Activated T-cell treated with anti-CD3 and anti-CD28 coated beads, Interleukin-2, amount 50 U/mL, for 4 hours (primary cell): ENCODE data around the gene JAZF1. TPM values are rescaled to one million over a fixed set of nuclear protein-coding genes. Genes with fewer than 3 reads are reported as not detected.

Source experiments
- ATAC-seq, 2 donors: fragments of 200-7000 bp; cut with Tn5 transposase; one replicate each; pipeline ENCODE4 v1.10.0; 2021
- DNase-seq: peaks from one replicate; pipeline ENCODE4 v3.0.0-alpha.2; 2020
- H3K27me3 Mint-ChIP-seq: one replicate; pipeline ENCODE4 v1.8.0; 2021; ENCODE audit warnings: low read depth, mixed read lengths
- H3K36me3 Mint-ChIP-seq: one replicate; pipeline ENCODE4 v1.8.0; 2022; ENCODE audit warnings: mixed read lengths; ENCODE audit not compliant: insufficient read depth
- H3K4me1 Mint-ChIP-seq: one replicate; pipeline ENCODE4 v1.8.0; 2021; ENCODE audit warnings: low read depth, mixed read lengths
- H3K4me3 Mint-ChIP-seq: one replicate; pipeline ENCODE4 v1.8.0; 2021; ENCODE audit warnings: mild to moderate bottlenecking, moderate library complexity, mixed read lengths
- H3K9me3 Mint-ChIP-seq: one replicate; pipeline ENCODE4 v1.8.0; 2021; ENCODE audit warnings: mixed read lengths
- total RNA-seq, 3 donors: library from RNA; stranded (reverse); gene quantifications; one replicate each; pipeline ENCODE4 v1.2.1, GENCODE V29; 2021

Gene JAZF1
- total RNA-seq, 3 donors from 2014 or later: 14.9 to 19.3 (median 19.0) TPM

DNA sequence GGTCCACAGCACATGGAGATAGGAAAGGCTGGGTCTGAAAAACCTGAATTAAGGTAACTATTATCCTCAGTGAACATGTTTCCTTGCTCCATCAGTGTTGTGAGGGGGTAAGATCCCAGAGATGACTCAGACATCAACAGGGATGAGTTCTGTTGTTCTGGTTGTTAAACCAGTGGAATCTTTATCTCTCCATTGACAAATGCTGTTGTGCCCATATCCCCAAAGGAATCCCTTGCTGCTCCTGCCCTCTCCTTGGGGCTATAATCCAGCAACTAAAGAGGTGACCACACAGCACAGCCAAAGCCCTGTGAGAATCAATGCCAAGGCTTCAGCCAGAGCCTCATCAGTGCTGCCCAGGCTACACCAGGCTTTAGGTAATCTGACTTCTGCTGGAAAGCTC is 113.4 kb downstream of the JAZF1 start:
- Mint-ChIP-seq H3K9me3 (no peaks in the 10 kb centered on the region), H3K27me3 (peaks cover 1% of the 10 kb centered on the region), H3K36me3 (peaks cover 9% of the 10 kb centered on the region), H3K4me3 (no peak overlapping the region), H3K4me1 (peaks cover 5% of the 10 kb centered on the region)
- ATAC-seq (no peak), DNase-seq (no peak)

DNA sequence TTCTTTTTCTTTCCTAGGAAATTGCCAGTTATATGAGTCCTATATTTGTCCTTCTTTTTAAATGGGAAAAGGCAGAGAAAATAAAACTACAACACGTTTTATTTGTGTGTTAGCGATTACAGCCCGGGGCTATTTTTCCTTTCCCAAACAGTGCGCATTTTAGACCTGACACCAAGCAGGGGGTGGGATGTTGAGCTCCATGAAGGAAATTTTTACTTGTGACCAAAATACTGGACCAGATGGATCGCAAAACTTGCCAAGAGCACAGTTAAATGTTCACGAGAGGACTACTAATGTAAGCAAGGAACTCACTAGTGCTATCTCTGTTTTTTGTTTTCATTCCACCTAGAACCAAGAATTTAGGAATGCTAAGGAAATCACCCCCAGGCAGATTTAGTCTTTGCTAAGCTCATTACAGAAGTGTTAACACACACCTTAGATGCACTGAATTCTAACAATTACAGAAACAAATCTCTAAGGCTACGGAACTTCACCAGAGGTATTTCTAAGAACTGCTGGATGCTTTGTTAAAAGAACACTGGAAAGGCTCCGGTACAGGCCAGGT is 114.8 kb downstream of the JAZF1 start:
- peaks cover 5% of the 10 kb centered on the region for H3K4me1 Mint-ChIP-seq

DNA sequence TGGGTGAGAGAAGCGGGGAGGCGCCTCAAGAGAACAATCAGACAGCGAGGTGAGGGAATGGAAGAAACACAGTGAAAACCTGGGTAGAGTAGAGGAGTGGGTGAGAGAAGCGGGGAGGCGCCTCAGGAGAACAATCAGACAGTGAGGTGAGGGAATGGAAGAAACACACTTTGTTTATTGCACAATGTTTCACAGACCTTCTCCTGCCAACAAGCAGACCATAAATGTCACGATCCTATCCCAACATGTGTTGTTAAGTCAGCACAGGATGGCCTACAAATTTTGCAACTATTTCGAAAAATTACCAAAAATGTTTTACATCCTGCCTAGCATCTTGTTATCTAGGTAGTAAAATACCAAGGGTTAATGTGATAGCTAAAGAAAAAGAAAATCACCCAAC is 115.3 kb downstream of the JAZF1 start:
- Mint-ChIP-seq H3K4me1 (peaks cover 5% of the 10 kb centered on the region), H3K36me3 (peaks cover 2% of the 10 kb centered on the region), H3K9me3 (no peaks in the 10 kb centered on the region), H3K4me3 (no peak overlapping the region), H3K27me3 (peaks cover 1% of the 10 kb centered on the region)
- no peak for ATAC-seq
- DNase-seq: no peak

More for the DNA sequence above, 114.8 kb downstream of the JAZF1 start:
- Mint-ChIP-seq H3K36me3 (peaks cover 7% of the 10 kb centered on the region), H3K9me3 (no peaks in the 10 kb centered on the region), H3K27me3 (peaks cover 1% of the 10 kb centered on the region), H3K4me3 (no peak overlapping the region)
- DNase-seq (no peak), ATAC-seq (no peak)

DNA sequence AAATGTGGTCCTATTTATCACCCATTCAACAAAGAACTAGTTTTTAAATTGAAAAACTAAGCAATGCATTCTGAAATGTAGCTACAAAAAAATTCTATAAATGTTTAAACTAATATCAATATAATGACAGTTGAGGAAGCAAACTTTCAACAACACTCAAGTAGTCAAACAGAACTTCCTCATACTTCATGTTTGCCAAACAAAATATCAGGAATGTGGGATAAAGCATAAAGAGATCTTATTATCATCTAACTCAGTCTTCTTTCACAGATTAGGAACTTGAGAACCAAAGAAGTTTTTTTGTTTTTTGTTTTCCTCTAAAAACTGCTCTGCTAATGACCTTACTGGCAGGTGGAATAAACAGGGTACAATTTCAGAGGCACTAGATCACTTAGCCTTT is 116.2 kb downstream of the JAZF1 start:
- ATAC-seq: no peak
- H3K36me3 Mint-ChIP-seq: peaks cover 2% of the 10 kb centered on the region
- H3K27me3 Mint-ChIP-seq: no peaks in the 10 kb centered on the region
- peaks cover 3% of the 10 kb centered on the region for H3K9me3 Mint-ChIP-seq
- DNase-seq: no peak
- H3K4me1 Mint-ChIP-seq: peaks cover 5% of the 10 kb centered on the region
- H3K4me3 Mint-ChIP-seq: no peak overlapping the region

DNA sequence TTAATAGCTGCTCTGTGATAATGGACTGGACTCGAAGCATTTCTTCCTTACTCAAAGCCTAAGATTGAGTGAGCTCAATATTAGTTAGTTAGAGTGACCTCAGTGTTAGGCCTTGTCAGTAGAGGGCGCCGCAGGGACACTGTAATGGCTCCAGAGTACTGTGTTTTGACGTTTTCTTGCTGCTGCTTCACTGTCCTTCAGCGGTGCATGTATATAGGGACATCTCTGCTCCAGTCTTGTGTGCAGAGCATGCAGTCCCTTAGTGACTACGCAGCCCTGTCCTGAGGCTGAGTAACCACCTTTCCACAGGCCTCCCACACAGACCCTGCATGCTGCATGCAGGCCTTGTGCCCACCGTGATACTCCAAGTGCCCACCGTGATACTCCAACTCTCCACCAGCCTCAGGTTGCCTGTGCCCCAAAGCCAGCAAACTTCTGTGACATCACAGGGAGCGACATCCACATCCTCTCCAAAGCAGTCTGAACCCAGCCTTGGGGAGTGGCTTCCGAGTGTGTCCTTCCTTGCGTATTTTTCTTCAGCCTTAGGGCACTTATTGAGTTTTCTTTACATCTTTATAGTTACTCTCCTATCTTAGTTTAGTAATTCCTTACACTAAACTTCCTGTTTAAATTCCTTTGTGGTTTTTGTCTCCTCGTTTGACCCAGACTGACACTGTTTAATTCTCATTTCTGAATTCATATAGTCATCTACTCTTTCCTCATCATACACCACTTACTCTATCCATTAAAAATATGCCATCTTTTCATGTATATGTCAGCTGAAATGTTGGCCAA is 118.2 kb downstream of the JAZF1 start:
- Mint-ChIP-seq H3K9me3 (peaks cover 3% of the 10 kb centered on the region), H3K4me1 (peaks cover 5% of the 10 kb centered on the region), H3K36me3 (peaks cover 2% of the 10 kb centered on the region), H3K4me3 (no peak overlapping the region), H3K27me3 (no peaks in the 10 kb centered on the region)
- peak; percentile 8 for DNase-seq
- peak; percentile 41 to 51 for ATAC-seq

DNA sequence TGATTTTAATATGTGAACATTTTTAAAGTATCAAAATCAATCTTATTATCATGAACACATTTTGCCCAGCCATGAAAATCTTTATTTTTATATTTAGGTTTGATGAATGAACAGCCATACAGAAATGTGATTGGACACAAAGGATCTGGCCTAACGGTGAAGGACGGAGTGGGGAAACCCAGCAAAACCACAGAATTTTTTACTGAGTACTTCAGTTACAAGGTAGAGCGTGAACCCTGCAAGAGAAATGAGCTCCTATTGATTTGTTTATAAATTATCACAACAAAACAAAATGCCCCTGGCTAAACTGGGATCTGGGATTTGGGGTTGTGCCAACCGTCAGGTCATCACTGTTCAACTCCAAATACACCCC is 118.8 kb downstream of the JAZF1 start:
- H3K4me1 Mint-ChIP-seq: peaks cover 5% of the 10 kb centered on the region
- H3K4me3 Mint-ChIP-seq: no peak overlapping the region
- DNase-seq: no peak

DNA sequence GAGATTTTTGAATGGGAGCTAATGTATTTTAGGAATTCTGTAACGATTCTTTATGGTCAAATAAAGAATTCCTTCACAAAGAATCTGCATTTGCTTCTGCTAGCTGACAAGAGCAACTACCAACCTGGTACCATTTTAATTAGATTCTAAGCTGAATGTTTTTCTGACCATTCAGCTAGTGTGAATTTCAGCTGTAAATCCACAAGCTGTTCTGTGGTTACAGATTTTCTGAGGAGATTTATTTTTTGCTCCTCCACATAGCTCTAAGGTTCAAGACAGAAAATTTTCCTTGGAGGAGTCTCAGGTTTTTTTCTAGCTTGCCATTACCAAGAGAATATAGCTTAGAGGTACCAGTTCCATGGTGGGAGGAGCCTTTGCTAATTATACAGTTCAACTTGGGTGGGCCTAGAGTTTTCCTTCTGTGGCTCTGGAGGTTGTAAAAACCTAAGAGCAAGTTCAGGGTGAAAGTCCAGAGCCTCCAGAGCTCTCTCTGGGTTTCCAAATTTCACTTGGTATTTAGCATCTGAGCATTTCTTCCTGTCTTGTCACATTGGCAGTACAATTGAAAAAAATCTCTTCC is 120.1 kb downstream of the JAZF1 start:
- H3K9me3 Mint-ChIP-seq: peaks cover 3% of the 10 kb centered on the region

More for the DNA sequence above, 118.8 kb downstream of the JAZF1 start:
- peaks cover 2% of the 10 kb centered on the region for H3K36me3 Mint-ChIP-seq
- no peak for ATAC-seq
- peaks cover 3% of the 10 kb centered on the region for H3K9me3 Mint-ChIP-seq
- no peaks in the 10 kb centered on the region for H3K27me3 Mint-ChIP-seq

DNA sequence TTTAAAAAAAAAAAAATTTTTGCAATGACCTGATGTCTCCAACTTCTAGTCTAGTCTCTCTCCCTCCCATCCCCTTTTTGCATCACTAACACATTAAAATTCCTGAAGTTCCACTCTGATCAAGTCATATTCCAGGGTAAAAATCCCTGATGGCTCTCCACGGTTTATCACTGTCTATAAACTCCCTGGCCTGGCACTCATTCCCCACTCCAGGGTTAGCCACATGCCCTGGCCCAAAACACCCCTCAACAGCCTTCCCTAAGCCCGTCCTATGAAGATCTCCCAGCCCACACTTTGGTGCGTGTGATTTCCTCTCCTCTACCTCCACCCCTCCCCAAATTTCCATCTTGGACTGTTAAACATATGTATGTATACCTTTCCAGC is 125.4 kb downstream of the JAZF1 start:
- DNase-seq (no peak), ATAC-seq (no peak)
- Mint-ChIP-seq H3K27me3 (no peaks in the 10 kb centered on the region), H3K4me3 (no peak overlapping the region), H3K36me3 (peaks cover 9% of the 10 kb centered on the region), H3K9me3 (peaks cover 3% of the 10 kb centered on the region), H3K4me1 (peaks cover 18% of the 10 kb centered on the region)

More for the DNA sequence above, 120.1 kb downstream of the JAZF1 start:
- Mint-ChIP-seq H3K4me1 (peaks cover 5% of the 10 kb centered on the region), H3K4me3 (no peak overlapping the region), H3K36me3 (peaks cover 4% of the 10 kb centered on the region), H3K27me3 (no peaks in the 10 kb centered on the region)
- DNase-seq (no peak), ATAC-seq (no peak)

DNA sequence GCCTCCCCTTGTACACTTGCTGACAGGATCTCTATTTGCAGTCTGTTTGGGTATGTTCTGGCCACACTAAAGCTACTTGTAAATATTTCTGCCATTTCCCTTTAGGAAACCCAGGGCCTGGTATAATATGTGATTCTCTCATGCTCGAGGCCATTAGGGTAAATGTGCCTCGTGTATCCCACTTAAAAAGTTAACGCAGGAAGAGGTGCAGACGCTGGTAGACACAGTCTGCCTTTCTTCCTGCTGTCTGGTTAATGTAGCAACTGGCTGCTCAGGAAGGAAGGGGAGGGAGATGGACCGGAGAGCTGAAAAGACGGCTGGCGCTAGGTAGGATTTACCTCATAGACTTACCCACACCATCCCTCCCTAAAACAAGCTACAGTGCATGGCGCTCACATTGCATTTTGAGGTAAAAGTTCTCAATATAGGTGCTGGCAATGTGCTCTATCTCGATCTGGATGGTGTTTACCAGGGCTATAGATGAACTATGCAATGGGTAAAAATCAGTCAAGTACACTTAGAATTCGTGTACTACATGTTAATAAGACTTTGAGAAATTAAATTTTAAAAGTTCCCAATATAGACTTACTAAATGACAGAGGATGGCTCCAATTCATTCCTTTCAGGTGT is 125.9 kb downstream of the JAZF1 start:
- Mint-ChIP-seq H3K27me3 (no peaks in the 10 kb centered on the region), H3K36me3 (peaks cover 9% of the 10 kb centered on the region), H3K4me1 (peaks cover 18% of the 10 kb centered on the region), H3K4me3 (no peak overlapping the region), H3K9me3 (peaks cover 2% of the 10 kb centered on the region)
- DNase-seq (no peak), ATAC-seq (peak in 1 of 2 donors; percentile 23)

DNA sequence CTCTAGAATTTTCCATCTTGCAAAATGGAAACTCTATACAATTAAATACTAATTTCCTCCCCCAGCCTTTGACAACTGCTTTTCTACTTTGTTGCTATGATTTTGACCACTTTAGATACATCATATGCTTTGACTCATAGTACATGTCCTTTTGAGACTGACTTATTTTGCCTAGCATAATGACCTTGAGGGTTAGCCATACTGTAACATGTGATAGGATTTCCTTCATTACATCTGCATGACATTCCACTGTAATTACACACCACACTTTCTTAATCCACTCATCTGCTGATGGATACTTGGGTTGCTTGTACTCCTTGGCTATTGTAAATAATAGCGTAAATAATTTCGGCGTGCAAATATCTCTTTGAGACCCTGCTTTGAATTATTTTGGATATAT is 127.7 kb downstream of the JAZF1 start:
- DNase-seq (no peak), ATAC-seq (no peak)
- Mint-ChIP-seq H3K27me3 (no peaks in the 10 kb centered on the region), H3K4me1 (peaks cover 18% of the 10 kb centered on the region), H3K4me3 (no peak overlapping the region), H3K36me3 (peaks cover 9% of the 10 kb centered on the region), H3K9me3 (no peaks in the 10 kb centered on the region)

DNA sequence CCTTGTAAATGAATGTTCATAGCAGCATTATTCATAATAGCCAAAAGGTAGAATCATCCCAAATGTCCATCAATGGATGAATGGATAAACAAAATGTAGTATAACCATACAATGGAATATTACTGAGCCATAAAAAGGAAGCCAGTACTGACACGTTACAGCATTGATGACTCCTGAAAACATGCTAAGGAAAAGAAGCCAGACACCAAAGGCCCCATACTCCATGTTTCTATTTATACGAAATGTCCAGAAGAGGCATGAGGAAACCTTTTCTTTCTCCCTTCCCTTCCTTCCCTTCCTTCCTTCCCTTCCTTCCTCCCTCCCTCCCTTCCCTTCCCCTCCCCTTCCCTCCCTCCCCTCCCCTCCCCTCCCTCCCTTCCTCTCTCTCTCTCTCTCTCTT is 131.9 kb downstream of the JAZF1 start:
- H3K4me3 Mint-ChIP-seq: no peak overlapping the region
- no peak for ATAC-seq
- H3K36me3 Mint-ChIP-seq: peaks cover 8% of the 10 kb centered on the region
- H3K27me3 Mint-ChIP-seq: no peaks in the 10 kb centered on the region
- H3K4me1 Mint-ChIP-seq: peaks cover 3% of the 10 kb centered on the region
- H3K9me3 Mint-ChIP-seq: no peaks in the 10 kb centered on the region
- DNase-seq: no peak

DNA sequence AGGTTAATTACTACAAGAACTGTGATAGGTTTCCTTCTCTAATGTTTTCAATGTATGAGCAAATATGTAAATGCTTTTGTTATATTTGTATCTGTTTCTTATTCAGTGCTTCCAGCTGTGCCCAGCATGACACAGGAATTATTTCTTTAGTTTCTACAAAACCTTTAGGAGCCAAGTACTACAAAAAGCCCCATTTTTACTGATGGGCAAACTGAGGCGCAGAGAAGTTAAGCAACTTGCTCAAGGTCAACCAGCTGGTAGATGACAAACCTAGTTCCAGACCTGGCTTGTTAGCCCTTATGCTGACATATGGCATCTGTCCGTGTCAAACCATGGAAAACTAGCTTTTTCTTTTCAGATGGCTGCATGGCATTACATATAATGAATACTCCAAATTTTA is 134.6 kb downstream of the JAZF1 start:
- peaks cover 4% of the 10 kb centered on the region for H3K9me3 Mint-ChIP-seq
- H3K27me3 Mint-ChIP-seq: no peaks in the 10 kb centered on the region
- no peak for ATAC-seq
- H3K36me3 Mint-ChIP-seq: peaks cover 12% of the 10 kb centered on the region
- peaks cover 7% of the 10 kb centered on the region for H3K4me1 Mint-ChIP-seq
- no peak for DNase-seq
- H3K4me3 Mint-ChIP-seq: no peak overlapping the region

DNA sequence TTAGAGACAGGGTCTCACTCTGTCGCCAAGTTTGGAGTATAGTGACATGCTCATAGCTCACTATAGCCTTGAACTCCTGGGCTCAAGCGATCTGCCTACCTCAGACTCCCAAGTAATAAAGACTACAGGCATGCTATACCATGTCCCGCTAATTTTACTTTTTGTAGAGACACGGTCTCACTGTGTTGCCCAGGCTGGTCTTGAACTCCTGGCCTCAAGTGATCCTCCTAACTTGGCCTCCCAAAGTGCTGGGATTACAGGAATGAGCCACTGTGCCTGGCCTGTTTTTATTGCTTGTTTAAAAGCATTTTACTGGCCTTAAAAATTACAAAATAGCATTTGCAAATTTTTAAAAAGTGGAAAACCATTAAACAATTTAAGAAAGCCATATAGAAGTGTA is 135.0 kb downstream of the JAZF1 start:
- ATAC-seq: no peak
- DNase-seq: no peak
- H3K4me3 Mint-ChIP-seq: no peak overlapping the region
- H3K36me3 Mint-ChIP-seq: peaks cover 12% of the 10 kb centered on the region
- H3K4me1 Mint-ChIP-seq: peaks cover 8% of the 10 kb centered on the region
- no peaks in the 10 kb centered on the region for H3K27me3 Mint-ChIP-seq
- H3K9me3 Mint-ChIP-seq: peaks cover 4% of the 10 kb centered on the region

DNA sequence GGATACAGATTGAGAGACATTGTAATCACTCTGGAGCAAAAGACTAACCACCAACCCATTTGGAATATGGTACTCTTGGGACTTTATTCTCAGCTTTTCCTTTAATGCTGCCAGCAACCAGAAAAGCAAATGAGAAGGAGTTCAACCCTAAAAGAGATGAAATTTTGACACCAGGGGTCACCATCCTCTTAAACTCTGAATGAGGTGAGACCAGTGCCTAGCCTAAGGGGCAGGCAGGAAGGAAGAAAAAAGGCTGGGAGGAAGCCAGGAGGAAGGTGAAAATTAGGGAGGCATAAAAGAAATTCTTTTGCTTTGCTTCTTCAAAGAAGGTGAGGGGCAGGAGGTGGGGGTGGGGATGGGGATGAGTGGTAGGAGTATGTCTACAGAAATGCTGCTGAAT is 135.8 kb downstream of the JAZF1 start:
- H3K4me1 Mint-ChIP-seq: peaks cover 9% of the 10 kb centered on the region
- peaks cover 12% of the 10 kb centered on the region for H3K36me3 Mint-ChIP-seq
- H3K4me3 Mint-ChIP-seq: no peak overlapping the region
- H3K27me3 Mint-ChIP-seq: no peaks in the 10 kb centered on the region
- DNase-seq (no peak), ATAC-seq (no peak)
- peaks cover 4% of the 10 kb centered on the region for H3K9me3 Mint-ChIP-seq
